HG02759 (cell line): Measurements from ENCODE around the gene SSX3.
"Not testable (repeated sequence)": the region's sequence is repeated elsewhere in the genome, so short reads cannot be mapped to it uniquely, and the experiment has no call there.

Experiments
- ATAC-seq: cut with Tn5 transposase; IDR thresholded peaks from one replicate; pipeline ENCODE4 v1.9.1; 2021; ENCODE audit warnings: mild to moderate bottlenecking, moderate library complexity; ENCODE audit not compliant: unreplicated experiment

Gene SSX3, protein sequence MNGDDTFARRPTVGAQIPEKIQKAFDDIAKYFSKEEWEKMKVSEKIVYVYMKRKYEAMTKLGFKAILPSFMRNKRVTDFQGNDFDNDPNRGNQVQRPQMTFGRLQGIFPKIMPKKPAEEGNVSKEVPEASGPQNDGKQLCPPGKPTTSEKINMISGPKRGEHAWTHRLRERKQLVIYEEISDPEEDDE

DNA sequence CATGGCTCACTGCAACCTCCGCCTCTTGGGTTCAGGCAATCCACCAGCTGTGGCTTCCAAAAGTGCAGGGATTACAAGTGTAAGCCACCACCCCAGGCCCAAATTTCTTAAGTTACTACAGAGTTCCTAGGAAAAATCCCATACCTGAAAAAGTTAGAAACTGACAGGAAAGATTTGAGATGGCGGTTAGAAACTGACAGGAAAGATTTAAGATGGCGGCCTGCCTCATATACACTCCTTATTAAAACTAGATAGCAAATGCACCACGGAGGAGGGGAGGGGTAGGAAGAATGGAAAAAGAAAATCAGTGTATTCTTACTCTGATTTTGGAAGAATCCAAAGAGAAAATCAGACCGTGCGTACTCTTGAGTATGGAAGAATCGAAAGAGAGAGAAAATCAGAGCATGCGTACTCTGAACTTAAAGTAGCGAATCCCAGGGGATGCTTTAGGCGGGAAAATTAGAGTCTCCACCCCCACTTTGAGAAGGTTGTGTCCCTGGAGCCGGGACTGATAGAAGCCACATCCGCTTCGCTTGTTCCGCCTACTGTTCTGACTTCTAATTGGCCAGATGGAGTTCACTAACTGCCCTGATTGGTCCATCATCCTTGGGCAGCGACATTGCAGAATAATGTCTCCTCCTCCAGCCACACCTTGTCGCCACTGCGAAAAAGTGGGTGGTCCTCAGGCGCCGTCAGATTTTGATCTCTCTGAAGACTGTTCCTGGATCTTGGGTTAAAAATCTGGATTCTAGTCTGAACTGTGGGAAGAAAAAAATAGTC is at the start of gene SSX3:
Gene SSX3, minus strand, starts transcription at position 389 of the 780 bp plus-strand sequence. CDS start 1,454 bp downstream, outside the sequence.
- not testable (repeated sequence) for ATAC-seq

DNA sequence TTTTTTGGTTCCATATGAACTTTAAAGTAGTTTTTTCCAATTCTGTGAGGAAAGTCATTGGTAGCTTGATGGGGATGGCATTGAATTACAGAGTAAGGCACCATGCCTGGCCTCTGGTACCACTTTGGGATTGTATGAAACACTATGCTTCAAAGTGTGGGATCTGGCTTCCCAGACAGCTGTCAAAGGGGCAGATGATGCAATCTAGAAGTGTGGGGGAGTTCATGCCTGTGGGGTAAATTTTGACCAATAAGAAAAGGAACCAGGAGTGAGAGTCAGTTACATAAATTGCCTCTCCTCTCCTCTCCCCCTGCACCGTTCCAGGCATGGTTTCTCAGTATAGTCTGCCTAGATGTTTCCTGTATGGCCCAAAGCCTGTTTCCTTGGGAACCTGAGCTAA is 41.3 kb upstream of the SSX3 start:
- ATAC-seq: not testable (repeated sequence)

DNA sequence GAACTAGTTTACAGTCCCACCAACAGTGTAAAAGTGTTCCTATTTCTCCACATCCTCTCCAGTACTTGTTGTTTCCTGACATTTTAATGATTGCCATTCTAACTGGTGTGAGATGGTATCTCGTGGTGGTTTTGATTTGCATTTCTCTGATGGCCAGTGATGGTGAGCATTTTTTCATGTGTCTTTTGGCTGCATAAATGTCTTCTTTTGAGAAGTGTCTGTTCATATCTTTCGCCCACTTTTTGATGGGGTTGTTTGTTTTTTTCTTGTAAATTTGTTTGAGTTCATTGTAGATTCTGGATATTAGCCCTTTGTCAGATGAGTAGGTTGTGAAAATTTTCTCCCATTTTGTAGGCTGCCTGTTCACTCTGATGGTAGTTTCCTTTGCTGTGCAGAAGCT is 40.4 kb upstream of the SSX3 start:
- ATAC-seq: not testable (repeated sequence)

DNA sequence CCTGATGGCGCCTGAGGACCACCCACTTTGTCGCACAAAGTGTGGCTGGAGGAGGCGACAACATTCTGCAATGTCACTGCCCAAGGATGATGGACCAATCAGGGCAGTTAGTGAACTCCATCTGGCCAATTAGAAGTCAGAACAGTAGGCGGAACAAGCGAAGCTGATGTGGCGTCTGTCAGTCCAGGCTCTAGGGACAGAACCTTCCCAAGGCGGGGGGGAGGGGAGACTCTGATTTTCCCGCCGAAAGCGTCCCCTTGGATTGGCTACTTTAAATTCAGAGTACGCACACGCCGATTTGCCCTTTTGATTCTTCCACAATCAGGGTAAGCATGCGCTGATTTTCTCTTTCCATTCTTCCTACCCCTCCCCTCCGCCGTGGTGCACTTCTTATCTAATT is 26.7 kb upstream of the SSX3 start, which contains the start of gene SSX4:
Gene SSX4, plus strand, starts transcription at position 301 of the 400 bp plus-strand sequence. CDS start 515 bp downstream, outside the sequence.
- not testable (repeated sequence) for ATAC-seq

DNA sequence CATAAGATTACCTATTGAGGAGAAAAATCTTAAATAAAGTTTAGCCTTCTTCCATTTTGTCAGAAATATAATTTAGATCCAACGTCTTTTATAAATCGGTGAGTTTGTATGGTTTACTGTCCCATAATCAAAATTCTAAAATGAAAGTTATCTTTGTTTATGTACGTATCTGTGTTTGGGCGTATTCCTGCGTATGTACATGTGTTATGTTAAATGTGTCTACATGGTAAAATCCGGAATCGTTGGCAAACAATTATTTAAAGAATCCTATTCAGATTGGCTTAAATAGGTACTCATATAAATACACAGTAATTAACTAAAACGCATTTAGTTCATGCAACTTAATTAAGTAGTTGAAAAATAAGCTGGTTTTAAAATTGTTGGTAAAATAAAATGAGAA is 13.9 kb upstream of the SSX3 start:
- not testable (repeated sequence) for ATAC-seq

DNA sequence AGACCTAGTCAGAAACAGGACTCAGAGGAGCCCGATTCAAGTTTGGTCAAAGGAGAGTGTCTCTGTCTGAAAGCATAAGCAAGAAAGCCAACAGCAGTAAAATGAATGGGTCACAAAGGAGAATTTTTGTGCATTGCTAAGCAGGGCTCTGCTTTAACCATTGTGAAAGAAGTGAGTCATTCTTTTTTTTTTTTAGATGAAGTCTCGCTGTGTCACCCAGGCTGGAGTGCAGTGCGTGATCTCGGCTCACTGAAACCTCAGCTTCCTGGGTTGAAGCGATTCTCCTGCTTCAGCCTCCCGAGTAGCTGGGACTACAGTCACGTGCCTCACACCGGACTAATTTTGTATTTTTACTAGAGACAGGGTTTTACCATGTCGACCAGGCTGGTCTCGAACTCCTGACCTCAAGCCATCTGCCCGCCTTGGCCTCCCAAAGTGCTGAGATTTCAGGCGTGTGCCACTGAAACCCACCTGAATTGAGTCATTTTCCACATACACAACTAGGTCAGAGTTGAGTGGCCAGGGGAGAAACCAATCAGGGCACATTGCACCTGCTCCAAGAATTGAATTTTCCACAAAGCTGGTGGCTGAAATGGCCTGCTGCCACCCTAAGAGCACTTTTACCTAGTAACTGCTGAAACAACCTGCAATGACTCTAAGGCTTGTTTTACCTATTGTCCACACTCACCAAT is 11.4 kb upstream of the SSX3 start:
- ATAC-seq: not testable (repeated sequence)

DNA sequence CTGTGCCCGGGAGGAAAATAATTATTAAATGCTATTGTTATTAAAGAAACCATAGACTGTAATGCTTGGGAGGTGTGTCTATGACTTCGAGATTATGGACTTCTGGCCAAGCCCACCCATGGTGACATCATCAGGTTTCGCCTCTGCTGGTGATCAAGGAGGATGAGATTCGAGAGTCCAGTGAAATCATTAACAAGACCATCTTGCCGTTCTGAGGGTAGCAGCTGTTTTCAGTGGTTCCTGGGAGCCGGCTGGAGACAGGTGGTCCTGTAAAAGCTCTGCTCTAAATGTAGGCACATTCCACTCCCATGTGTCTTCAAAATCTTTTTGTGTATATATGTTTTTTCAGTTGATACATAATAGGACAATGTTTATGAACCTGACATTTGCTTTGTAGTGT is 2.8 kb upstream of the SSX3 start:
- ATAC-seq: not testable (repeated sequence)

DNA sequence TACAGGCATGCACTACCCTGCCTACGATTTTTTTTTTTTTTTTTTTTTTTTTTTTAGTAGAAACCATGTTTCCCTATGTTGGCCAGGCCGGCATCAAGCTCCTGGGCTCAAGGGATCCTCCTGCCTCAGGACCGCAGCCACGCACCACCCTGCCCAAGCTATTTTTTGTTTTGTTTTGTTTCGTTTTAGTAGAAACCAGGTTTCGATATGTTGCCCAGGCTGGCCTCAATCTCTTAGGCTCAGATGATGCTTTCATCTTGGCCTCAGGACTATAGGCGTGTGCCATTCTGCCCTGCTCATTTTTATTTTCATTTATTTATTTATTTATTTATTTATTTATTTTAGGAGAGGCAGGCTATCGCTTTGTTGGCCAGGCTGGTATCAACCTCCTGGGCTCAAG is 1.2 kb upstream of the SSX3 start:
- ATAC-seq: no peak

DNA sequence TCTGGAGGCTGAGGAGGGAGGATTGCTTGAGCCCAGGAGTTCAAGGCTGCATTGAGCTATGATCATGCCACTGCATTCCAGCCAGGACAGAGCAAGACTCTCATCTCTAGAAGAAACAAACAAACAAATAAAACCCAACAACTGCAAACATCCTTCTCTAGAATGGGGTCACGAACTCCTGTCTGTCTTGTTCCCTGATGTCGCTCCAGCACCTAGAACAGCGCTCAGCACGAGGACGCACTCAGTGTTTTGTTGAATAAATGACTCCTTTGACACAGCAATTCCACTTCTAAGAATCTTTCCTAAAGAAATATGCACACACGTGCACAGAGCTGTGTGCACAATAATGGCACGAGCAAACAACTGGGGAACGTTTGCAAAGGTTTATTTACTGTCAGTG is 10.4 kb downstream of the SSX3 start:
- not testable (repeated sequence) for ATAC-seq

DNA sequence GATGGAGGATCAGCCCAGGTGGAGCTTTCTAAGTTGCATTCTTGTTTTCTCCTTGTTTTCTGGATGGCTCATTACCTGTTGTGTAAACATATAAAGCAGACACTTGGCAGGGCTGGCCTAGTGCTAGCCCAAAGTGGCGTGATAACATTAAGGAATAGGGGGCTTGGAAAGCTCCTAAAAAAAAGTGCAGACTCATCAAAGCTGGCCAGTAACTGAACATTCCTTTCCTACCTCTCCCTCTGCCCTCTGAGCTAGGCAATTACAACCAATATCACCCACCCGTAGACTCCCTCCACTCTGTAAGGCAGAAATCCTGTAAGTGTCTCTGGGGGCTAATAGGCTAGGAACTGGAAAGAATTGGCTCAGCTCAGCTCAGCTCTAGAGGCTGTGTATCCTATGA is 42.5 kb downstream of the SSX3 start:
- not testable (repeated sequence) for ATAC-seq

DNA sequence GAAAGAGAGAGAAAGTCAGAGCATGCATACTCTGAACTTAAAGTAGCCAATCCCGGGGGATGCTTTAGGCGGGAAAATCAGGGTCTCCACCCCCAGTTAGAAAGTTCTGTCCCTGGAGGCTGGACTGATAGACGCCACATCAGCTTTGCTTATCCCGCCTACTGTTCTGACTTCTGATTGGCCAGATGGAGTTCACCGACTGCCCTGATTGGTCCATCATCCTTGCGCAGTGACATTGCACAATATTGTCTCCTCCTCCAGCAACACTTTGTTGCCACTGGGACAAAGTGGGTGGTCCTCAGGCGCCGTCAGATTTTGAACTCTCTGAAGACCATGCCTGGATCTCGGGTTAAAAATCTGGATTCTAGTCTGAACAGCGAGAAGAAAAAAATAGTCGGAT is 50.3 kb downstream of the SSX3 start:
- ATAC-seq: no peak
